ENCODE data around the gene NEK7. TPM values are rescaled to one million over a fixed set of nuclear protein-coding genes. Genes with fewer than 3 reads are reported as not detected.
A peak's percentile ranks its signal among the peaks of the same experiment; 100 is the strongest.

Gene NEK7
- total RNA-seq, 1 donor from 2014 or later = 63.2 TPM

DNA sequence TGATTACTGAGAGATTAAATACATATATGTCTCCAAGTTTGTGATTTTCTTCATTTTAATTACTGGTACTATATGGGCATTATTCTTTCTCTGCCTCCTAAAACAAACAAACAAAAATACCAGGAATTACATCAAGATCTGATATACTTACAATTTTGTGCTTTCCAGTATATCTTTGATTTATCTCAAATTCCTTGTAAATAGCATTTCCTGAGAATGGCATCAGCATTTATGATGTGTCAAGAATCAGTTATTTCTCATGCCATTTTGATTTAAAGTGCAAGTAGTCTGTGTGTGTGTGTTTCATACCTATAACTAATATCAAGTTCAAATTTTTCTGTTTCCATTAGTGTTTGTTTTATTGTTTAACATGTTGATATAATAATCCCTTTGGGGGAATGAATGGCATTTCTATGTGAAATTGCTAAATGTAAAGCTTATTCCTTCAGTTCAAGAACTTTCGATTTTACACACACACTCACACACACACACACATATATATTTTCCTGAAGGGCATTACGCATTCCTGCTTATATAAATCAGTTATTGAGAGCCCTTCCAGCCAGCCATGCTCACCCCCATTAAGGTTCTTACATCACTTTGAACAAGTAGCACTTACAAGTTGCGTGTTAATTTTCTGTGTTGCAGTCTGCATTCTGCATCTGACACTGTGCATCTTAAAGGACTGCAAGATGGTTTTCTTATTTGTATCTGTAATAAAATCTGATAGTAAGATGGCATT, 102.7 kb downstream of the NEK7 start:
- H3K4me3 Mint-ChIP-seq = no peak overlapping the region
- no peaks in the 10 kb centered on the region for H3K9me3 Mint-ChIP-seq
- H3K27ac Mint-ChIP-seq = peak overlapping the region; percentile 40
- no peak for DNase-seq (ENCODE audit: low spot score in 2 of 2, unreplicated experiment in 2 of 2)
- H3K36me3 Mint-ChIP-seq = peaks cover 4% of the 10 kb centered on the region
- TF ChIP-seq, protein P1, sequence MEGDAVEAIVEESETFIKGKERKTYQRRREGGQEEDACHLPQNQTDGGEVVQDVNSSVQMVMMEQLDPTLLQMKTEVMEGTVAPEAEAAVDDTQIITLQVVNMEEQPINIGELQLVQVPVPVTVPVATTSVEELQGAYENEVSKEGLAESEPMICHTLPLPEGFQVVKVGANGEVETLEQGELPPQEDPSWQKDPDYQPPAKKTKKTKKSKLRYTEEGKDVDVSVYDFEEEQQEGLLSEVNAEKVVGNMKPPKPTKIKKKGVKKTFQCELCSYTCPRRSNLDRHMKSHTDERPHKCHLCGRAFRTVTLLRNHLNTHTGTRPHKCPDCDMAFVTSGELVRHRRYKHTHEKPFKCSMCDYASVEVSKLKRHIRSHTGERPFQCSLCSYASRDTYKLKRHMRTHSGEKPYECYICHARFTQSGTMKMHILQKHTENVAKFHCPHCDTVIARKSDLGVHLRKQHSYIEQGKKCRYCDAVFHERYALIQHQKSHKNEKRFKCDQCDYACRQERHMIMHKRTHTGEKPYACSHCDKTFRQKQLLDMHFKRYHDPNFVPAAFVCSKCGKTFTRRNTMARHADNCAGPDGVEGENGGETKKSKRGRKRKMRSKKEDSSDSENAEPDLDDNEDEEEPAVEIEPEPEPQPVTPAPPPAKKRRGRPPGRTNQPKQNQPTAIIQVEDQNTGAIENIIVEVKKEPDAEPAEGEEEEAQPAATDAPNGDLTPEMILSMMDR (IDR thresholded peaks at IDR 0.05; ENCODE audit: unreplicated experiment) = no peak
- peaks cover 25% of the 10 kb centered on the region for H3K4me1 Mint-ChIP-seq
- H3K27me3 Mint-ChIP-seq (ENCODE audit: low read depth) = no peaks in the 10 kb centered on the region

DNA sequence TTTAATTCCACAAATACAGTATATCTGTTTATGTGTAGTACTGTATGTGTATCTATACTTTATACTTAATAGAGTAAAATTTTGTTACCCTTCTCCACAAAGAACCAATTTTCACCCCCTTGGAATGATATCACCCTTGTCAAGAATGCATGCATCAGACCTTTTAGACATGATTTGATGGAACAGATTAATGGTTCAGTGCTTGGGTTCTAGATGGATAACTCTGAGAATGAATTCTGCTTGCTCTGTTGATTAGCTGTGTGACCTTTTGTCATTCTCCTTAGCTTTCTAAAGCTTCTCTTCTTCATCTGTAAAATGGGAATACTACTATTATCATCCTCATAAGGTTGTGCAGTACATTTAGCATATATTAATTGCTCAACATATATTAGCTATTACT, 105.1 kb downstream of the NEK7 start:
- no peaks in the 10 kb centered on the region for H3K27me3 Mint-ChIP-seq (ENCODE audit: low read depth)
- no peak overlapping the region for H3K27ac Mint-ChIP-seq
- no peak overlapping the region for H3K4me3 Mint-ChIP-seq
- DNase-seq (ENCODE audit: low spot score in 2 of 2, unreplicated experiment in 2 of 2) = no peak
- TF ChIP-seq, protein P1 (IDR thresholded peaks at IDR 0.05; ENCODE audit: unreplicated experiment) = no peak
- H3K9me3 Mint-ChIP-seq = no peaks in the 10 kb centered on the region
- peaks cover 25% of the 10 kb centered on the region for H3K4me1 Mint-ChIP-seq
- H3K36me3 Mint-ChIP-seq = peaks cover 12% of the 10 kb centered on the region

DNA sequence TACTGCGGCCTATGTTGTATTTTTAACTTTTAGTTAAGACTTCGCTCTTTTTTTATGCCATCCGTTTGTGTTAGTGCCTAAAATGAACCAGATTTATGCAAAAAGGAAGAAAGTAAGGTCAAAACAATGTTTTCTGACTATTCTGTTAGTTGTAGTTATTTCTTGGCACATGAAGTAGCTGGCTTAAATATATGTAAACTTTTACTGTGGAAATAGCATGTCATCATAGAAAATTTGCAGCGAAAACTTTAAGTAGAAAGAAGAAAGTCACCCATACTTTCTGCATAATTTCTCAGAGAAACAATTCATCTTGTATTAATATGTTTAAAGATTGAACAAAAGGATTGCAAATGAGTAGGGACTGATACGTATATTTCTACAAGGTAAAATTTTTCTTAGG, 106.4 kb downstream of the NEK7 start:
- no peak for DNase-seq (ENCODE audit: low spot score in 2 of 2, unreplicated experiment in 2 of 2)
- Mint-ChIP-seq H3K4me3 (no peak overlapping the region), H3K9me3 (no peaks in the 10 kb centered on the region), H3K36me3 (peaks cover 12% of the 10 kb centered on the region), H3K27me3 (ENCODE audit: low read depth) (no peaks in the 10 kb centered on the region), H3K27ac (peak overlapping the region; percentile 40), H3K4me1 (peaks cover 25% of the 10 kb centered on the region)
- TF ChIP-seq, protein P1 (IDR thresholded peaks at IDR 0.05; ENCODE audit: unreplicated experiment) = no peak

DNA sequence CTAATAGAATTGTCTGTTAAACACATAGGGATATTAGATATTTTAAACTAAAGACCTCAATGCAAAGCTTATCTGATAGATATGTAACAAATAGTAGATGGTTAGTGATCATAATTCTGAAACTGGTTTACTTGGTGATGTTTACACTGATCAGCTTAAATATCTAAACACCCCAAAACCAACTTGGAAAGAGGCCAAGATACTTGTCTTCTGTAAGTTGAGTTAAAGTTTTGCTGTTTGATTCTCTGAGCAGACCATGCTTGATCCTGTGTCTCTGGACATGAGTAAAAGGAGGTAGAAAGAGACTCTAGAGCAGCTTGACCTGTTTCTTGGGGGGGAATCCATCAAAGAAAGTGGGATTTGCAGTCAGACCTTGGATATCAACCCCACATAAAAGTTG, 107.5 kb downstream of the NEK7 start:
- TF ChIP-seq, protein P1 (IDR thresholded peaks at IDR 0.05; ENCODE audit: unreplicated experiment) = no peak
- no peaks in the 10 kb centered on the region for H3K9me3 Mint-ChIP-seq
- no peak for DNase-seq (ENCODE audit: low spot score in 2 of 2, unreplicated experiment in 2 of 2)
- peaks cover 12% of the 10 kb centered on the region for H3K36me3 Mint-ChIP-seq
- H3K27me3 Mint-ChIP-seq (ENCODE audit: low read depth) = no peaks in the 10 kb centered on the region
- H3K27ac Mint-ChIP-seq = no peak overlapping the region
- H3K4me1 Mint-ChIP-seq = peaks cover 20% of the 10 kb centered on the region
- no peak overlapping the region for H3K4me3 Mint-ChIP-seq

DNA sequence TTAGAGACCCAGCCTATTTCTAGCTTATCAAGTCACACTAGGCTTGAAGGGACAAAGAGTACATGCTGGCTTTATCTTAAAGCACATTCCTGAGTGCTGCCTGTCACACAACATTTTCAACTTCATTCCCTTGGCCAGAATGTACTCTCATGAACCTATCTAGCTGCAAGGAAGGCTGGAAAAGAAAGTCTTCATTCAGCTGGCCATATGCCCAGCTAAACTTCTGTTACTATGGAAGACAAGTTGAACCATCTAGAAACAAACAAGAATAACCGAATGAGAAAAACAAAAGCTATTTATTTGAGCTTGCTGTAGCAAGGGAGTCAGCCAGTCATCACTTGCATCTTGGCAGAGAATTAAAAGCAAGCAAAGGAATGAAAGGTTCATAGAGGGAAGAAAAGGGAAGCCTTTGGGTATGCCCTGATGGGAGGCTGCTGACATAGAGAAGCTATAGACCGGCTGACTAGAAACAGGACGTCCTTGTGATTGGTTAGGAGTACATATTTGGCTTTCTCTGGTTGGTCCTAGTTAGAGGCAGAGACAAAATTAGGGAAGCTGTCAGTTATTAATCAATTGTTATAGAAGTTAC, 108.4 kb downstream of the NEK7 start:
- H3K27me3 Mint-ChIP-seq (ENCODE audit: low read depth) = no peaks in the 10 kb centered on the region
- H3K36me3 Mint-ChIP-seq = peaks cover 12% of the 10 kb centered on the region
- H3K4me3 Mint-ChIP-seq = no peak overlapping the region
- peaks cover 12% of the 10 kb centered on the region for H3K4me1 Mint-ChIP-seq
- no peak for DNase-seq (ENCODE audit: low spot score in 2 of 2, unreplicated experiment in 2 of 2)
- H3K9me3 Mint-ChIP-seq = no peaks in the 10 kb centered on the region
- TF ChIP-seq, protein P1 (IDR thresholded peaks at IDR 0.05; ENCODE audit: unreplicated experiment) = no peak
- H3K27ac Mint-ChIP-seq = no peak overlapping the region

All from mesothelial cell of epicardium (in vitro differentiated cells).